ENCODE data around the gene DGUOK. TPM values are rescaled to one million over a fixed set of nuclear protein-coding genes. Genes with fewer than 3 reads are reported as not detected.
A peak's percentile ranks its signal among the peaks of the same experiment; 100 is the strongest.

Gene DGUOK
- total and polyA plus RNA-seq, 2 donors (not counting 1 experiment from before 2014, with no cell fraction given), result 54.3 to 93.7 TPM

DNA sequence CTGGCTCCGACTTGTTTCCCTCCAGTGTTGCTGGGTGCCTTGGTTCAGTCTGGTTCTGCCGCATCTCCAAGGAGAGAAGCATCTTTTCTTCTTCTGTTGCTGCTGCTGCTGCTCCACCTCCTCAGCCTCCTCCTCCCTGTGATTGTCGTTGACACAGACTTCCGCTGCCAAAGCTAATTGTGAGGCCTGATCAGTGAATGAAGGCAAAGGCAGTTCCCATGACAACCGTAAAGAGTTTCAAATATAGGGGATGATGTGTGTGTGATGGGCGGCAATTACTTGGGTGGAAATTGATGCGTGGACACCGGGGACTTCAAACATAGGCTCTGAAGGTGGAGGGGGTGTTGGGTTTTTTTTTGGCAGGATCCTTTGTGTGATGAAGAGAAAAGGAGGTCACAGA, 71.8 kb downstream of the DGUOK start:
- Histone ChIP-seq H4K20me1 (ENCODE audit: control insufficient read depth, extremely low read depth, insufficient read depth, low read length) (no peaks in the 10 kb centered on the region), H3K79me2 (ENCODE audit: control insufficient read depth, insufficient read depth, low read length) (no peaks in the 10 kb centered on the region), H3K27ac (ENCODE audit: insufficient read depth, low read length) (no peak overlapping the region), H3K36me3 (ENCODE audit: control insufficient read depth, insufficient read depth, low read length) (no peaks in the 10 kb centered on the region), H3K4me1 (ENCODE audit: control insufficient read depth, extremely low read depth, insufficient read depth, low read length) (peaks cover 13% of the 10 kb centered on the region), H3K9me3 (ENCODE audit: control insufficient read depth, insufficient read depth, low read depth, low read length) (no peaks in the 10 kb centered on the region), H3K27me3 (ENCODE audit: control insufficient read depth, insufficient read depth, low read length) (no peaks in the 10 kb centered on the region), H2AFZ (ENCODE audit: low read length) (no peak overlapping the region), H3K9ac (ENCODE audit: insufficient read depth, low read length) (no peak overlapping the region), H3K4me2 (ENCODE audit: extremely low read depth, insufficient read depth, low read length) (no peak overlapping the region), H3K4me3 (replicated peaks in 1 of 4; ENCODE audit: control extremely low read depth in 1 of 4, insufficient read depth in 1 of 4, low read depth in 3 of 4, low read length in 4 of 4) (no peak overlapping the region)
- no peak for TF ChIP-seq EZH2 (IDR thresholded peaks at IDR 0.05; ENCODE audit: low read length, missing control alignments)
- TF ChIP-seq, protein P1, sequence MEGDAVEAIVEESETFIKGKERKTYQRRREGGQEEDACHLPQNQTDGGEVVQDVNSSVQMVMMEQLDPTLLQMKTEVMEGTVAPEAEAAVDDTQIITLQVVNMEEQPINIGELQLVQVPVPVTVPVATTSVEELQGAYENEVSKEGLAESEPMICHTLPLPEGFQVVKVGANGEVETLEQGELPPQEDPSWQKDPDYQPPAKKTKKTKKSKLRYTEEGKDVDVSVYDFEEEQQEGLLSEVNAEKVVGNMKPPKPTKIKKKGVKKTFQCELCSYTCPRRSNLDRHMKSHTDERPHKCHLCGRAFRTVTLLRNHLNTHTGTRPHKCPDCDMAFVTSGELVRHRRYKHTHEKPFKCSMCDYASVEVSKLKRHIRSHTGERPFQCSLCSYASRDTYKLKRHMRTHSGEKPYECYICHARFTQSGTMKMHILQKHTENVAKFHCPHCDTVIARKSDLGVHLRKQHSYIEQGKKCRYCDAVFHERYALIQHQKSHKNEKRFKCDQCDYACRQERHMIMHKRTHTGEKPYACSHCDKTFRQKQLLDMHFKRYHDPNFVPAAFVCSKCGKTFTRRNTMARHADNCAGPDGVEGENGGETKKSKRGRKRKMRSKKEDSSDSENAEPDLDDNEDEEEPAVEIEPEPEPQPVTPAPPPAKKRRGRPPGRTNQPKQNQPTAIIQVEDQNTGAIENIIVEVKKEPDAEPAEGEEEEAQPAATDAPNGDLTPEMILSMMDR (conservative IDR thresholded peaks at IDR 0.05 in 1 of 2, IDR thresholded peaks at IDR 0.05 in 1 of 2; ENCODE audit: low read depth in 1 of 2, low read length in 2 of 2), result no peak
- DNase-seq (ENCODE audit: low read depth in 2 of 2), result no peak

DNA sequence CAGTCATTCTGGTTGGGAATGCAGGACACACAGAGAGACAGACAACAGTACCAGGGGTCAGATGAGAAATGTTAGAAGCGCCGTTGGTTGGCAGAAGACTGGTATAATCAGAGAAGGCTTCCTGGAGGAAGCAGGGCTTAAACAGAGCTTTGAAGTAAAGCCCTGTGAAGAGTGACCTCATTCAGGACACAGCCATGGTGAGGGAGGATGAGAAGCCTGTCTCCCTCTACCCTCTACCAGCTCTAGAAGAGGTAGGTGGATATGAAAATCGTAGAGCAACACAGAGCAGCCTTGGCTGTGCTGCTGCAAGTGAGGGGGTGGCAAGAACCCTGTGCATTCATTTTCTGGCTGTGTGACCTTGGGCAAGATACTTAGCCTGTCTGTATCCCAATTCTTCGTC, 72.3 kb downstream of the DGUOK start:
- Histone ChIP-seq H3K79me2 (ENCODE audit: control insufficient read depth, insufficient read depth, low read length) (no peaks in the 10 kb centered on the region), H4K20me1 (ENCODE audit: control insufficient read depth, extremely low read depth, insufficient read depth, low read length) (no peaks in the 10 kb centered on the region)

DNA sequence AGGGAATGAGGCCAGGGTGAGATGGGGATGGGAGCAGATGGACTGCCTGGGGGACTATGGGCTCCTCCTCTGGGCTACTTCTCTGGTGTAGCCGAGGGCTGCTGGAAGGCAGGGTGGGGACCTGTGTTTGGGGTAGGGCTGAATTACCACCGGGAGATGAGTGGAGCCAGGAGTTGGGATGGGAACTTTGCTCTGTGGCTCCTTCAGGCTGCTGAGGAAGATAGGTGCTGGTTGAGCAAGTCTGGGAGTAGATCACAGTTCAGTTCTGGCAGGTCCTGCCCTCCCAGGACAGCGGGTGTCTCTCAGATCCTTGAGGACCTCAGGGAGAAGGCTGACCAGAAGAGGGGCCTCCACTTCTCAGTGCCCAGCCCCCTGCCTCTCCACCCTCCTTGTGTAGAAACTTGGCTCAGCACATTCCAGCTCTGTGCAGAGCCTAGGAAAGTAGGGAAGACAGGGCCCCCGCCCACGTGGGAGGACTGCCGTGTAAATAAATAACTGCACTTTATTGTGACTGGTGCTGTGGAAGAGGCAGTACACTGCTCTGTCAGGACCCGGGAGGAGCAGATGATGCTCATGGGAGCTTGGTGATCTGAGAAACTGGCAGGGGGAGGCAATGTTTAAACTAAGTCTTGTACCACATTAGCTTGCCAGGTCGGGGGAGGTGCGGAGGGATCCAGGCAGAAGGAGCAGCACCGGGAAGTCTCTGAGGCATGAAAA, 73.4 kb downstream of the DGUOK start:
- no peaks in the 10 kb centered on the region for H4K20me1 ChIP-seq (ENCODE audit: control insufficient read depth, extremely low read depth, insufficient read depth, low read length)
- DNase-seq (ENCODE audit: low read depth in 2 of 2), result peak; percentile 44 to 62
- H3K79me2 ChIP-seq (ENCODE audit: control insufficient read depth, insufficient read depth, low read length), result peaks cover 6% of the 10 kb centered on the region
- H3K4me1 ChIP-seq (ENCODE audit: control insufficient read depth, extremely low read depth, insufficient read depth, low read length), result peaks cover 21% of the 10 kb centered on the region
- no peaks in the 10 kb centered on the region for H3K36me3 ChIP-seq (ENCODE audit: control insufficient read depth, insufficient read depth, low read length)
- TF ChIP-seq, protein P1 (conservative IDR thresholded peaks at IDR 0.05 in 1 of 2, IDR thresholded peaks at IDR 0.05 in 1 of 2; ENCODE audit: low read depth in 1 of 2, low read length in 2 of 2), result no peak
- no peak for TF ChIP-seq EZH2 (IDR thresholded peaks at IDR 0.05; ENCODE audit: low read length, missing control alignments)
- no peak overlapping the region for H3K27ac ChIP-seq (ENCODE audit: insufficient read depth, low read length)
- H3K9me3 ChIP-seq (ENCODE audit: control insufficient read depth, insufficient read depth, low read depth, low read length), result no peaks in the 10 kb centered on the region
- H3K9ac ChIP-seq (ENCODE audit: insufficient read depth, low read length), result no peak overlapping the region
- H2AFZ ChIP-seq (ENCODE audit: low read length), result no peak overlapping the region
- no peaks in the 10 kb centered on the region for H3K27me3 ChIP-seq (ENCODE audit: control insufficient read depth, insufficient read depth, low read length)
- H3K4me3 ChIP-seq (replicated peaks in 1 of 4; ENCODE audit: control extremely low read depth in 1 of 4, insufficient read depth in 1 of 4, low read depth in 3 of 4, low read length in 4 of 4), result no peak overlapping the region
- peak overlapping the region; percentile 15 for H3K4me2 ChIP-seq (ENCODE audit: extremely low read depth, insufficient read depth, low read length)

More for the DNA sequence above, 72.3 kb downstream of the DGUOK start:
- Histone ChIP-seq H2AFZ (ENCODE audit: low read length) (no peak overlapping the region), H3K9ac (ENCODE audit: insufficient read depth, low read length) (no peak overlapping the region), H3K4me1 (ENCODE audit: control insufficient read depth, extremely low read depth, insufficient read depth, low read length) (peaks cover 13% of the 10 kb centered on the region), H3K4me3 (replicated peaks in 1 of 4; ENCODE audit: control extremely low read depth in 1 of 4, insufficient read depth in 1 of 4, low read depth in 3 of 4, low read length in 4 of 4) (no peak overlapping the region), H3K36me3 (ENCODE audit: control insufficient read depth, insufficient read depth, low read length) (no peaks in the 10 kb centered on the region), H3K4me2 (ENCODE audit: extremely low read depth, insufficient read depth, low read length) (no peak overlapping the region), H3K27me3 (ENCODE audit: control insufficient read depth, insufficient read depth, low read length) (no peaks in the 10 kb centered on the region), H3K27ac (ENCODE audit: insufficient read depth, low read length) (no peak overlapping the region), H3K9me3 (ENCODE audit: control insufficient read depth, insufficient read depth, low read depth, low read length) (no peaks in the 10 kb centered on the region)
- no peak for DNase-seq (ENCODE audit: low read depth in 2 of 2)
- TF ChIP-seq, protein P1 (conservative IDR thresholded peaks at IDR 0.05 in 1 of 2, IDR thresholded peaks at IDR 0.05 in 1 of 2; ENCODE audit: low read depth in 1 of 2, low read length in 2 of 2), result no peak
- no peak for TF ChIP-seq EZH2 (IDR thresholded peaks at IDR 0.05; ENCODE audit: low read length, missing control alignments)

All from fibroblast of lung (primary cell).